ENCODE data around the gene ETS1.

ETS1 gene

GRCh38 chr11:128535468-128536457 lies 51.6 kb downstream of the ETS1 start:
- TF ChIP-seq, protein P1, sequence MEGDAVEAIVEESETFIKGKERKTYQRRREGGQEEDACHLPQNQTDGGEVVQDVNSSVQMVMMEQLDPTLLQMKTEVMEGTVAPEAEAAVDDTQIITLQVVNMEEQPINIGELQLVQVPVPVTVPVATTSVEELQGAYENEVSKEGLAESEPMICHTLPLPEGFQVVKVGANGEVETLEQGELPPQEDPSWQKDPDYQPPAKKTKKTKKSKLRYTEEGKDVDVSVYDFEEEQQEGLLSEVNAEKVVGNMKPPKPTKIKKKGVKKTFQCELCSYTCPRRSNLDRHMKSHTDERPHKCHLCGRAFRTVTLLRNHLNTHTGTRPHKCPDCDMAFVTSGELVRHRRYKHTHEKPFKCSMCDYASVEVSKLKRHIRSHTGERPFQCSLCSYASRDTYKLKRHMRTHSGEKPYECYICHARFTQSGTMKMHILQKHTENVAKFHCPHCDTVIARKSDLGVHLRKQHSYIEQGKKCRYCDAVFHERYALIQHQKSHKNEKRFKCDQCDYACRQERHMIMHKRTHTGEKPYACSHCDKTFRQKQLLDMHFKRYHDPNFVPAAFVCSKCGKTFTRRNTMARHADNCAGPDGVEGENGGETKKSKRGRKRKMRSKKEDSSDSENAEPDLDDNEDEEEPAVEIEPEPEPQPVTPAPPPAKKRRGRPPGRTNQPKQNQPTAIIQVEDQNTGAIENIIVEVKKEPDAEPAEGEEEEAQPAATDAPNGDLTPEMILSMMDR (IDR thresholded peaks at IDR 0.05; ENCODE audit: extremely low read depth, missing control alignments) = no peak
- DNase-seq (ENCODE audit: low spot score) = no peak

GRCh38 chr11:128533472-128533871 lies 53.9 kb downstream of the ETS1 start:
- TF ChIP-seq, protein P1 (IDR thresholded peaks at IDR 0.05; ENCODE audit: extremely low read depth, missing control alignments) = no peak
- DNase-seq (ENCODE audit: low spot score) = no peak

DNA sequence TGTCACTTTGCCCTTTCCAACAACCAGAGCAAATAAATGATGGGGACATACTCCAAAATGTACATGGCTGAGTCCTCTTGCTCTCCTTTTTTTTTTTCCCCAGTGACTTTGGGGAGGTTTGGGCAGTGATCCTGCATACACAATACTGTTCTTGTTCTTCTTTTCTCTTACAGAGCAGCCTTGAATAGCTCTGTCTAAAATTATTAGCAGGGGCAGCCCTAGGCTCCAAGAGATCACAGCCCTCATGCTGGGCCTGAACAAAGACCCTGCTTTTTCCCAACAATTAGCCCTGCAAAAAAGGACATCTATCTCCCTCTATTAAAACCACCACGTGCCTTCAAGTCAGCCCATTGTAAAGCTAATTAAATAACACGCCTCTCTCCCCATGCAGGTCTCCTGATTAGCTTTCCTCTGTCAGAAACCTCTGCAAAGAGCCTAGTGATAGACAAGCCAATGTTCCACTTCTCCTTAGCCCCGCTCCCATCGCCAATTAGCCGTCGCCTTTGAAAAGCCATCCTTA lies 54.7 kb downstream of the ETS1 start:
- no peak for DNase-seq (ENCODE audit: low spot score)
- TF ChIP-seq, protein P1 (IDR thresholded peaks at IDR 0.05; ENCODE audit: extremely low read depth, missing control alignments) = no peak

GRCh38 chr11:128532016-128532571 lies 55.3 kb downstream of the ETS1 start:
- TF ChIP-seq, protein P1 (IDR thresholded peaks at IDR 0.05; ENCODE audit: extremely low read depth, missing control alignments) = no peak
- no peak for DNase-seq (ENCODE audit: low spot score)

DNA sequence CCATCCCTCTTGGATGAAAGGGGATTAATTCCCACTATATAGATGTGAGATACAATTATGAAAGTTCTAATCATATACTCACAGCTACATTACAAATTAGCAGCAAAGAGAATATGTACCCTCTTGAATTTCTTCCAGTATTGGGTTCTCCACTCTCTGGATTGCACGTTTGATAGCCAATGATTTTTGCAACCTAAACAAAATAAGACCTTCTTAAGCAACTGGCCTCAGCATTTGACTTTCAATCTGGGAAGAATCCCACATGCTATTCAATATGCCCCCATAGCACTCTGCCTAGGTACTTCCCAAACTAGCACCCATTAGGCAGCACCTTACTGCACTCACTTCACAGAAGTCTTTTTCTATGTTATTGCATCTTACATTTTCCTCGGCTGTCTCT lies 55.8 kb downstream of the ETS1 start:
- no peak for DNase-seq (ENCODE audit: low spot score)
- TF ChIP-seq, protein P1 (IDR thresholded peaks at IDR 0.05; ENCODE audit: extremely low read depth, missing control alignments) = no peak

GRCh38 chr11:128530118-128531074 lies 57.0 kb downstream of the ETS1 start:
- DNase-seq (ENCODE audit: low spot score) = no peak
- TF ChIP-seq, protein P1 (IDR thresholded peaks at IDR 0.05; ENCODE audit: extremely low read depth, missing control alignments) = no peak

Data from GM20000 (cell line).